WTC11 (cell line): ENCODE measurements around the gene ARPC3. TPM values are rescaled to one million over a fixed set of nuclear protein-coding genes. Genes with fewer than 3 reads are reported as not detected.

ENCODE experiments used
- ATAC-seq: fragments of 200-7000 bp; cut with Tn5 transposase; 2 replicates; pipeline ENCODE4 v1.10.0; 2021; ENCODE audit warnings: mild to moderate bottlenecking, moderate library complexity
- CTCF ChIA-PET: fragments of 300-600 bp; sonication (Branson Sonifier 250); formaldehyde crosslinking; loops from one replicate; lab custom pipeline; 2021; ENCODE audit warnings: antibody characterized with exemption; lab: Charles Lee
- POLR2A ChIA-PET: fragments of 350-600 bp; sonication (Branson Sonifier 250); formaldehyde crosslinking; loops from one replicate; lab custom pipeline; 2021; ENCODE audit warnings: antibody characterized with exemption; lab: Charles Lee
- DNase-seq: peaks from one replicate; pipeline ENCODE4 v3.0.0; 2021; ENCODE audit warnings: low spot score
- H3K27ac Mint-ChIP-seq: 2 replicates; pipeline ENCODE4 v1.8.0; 2021; ENCODE audit warnings: mixed read lengths
- H3K27me3 Mint-ChIP-seq: 2 replicates; pipeline ENCODE4 v1.8.0; 2021; ENCODE audit warnings: low read depth, mild to moderate bottlenecking, moderate library complexity, mixed read lengths
- H3K36me3 Mint-ChIP-seq: 2 replicates; pipeline ENCODE4 v1.8.0; 2021; ENCODE audit warnings: mixed read lengths
- H3K4me1 Mint-ChIP-seq: 2 replicates; pipeline ENCODE4 v1.8.0; 2022; ENCODE audit warnings: mixed read lengths
- H3K4me3 Mint-ChIP-seq: 2 replicates; pipeline ENCODE4 v1.8.0; 2021; ENCODE audit warnings: mild to moderate bottlenecking, moderate library complexity, mixed read lengths
- H3K9me3 Mint-ChIP-seq: 2 replicates; pipeline ENCODE4 v1.8.0; 2021; ENCODE audit warnings: mixed read lengths
- CBFB ChIP-seq: sonication (generic); formaldehyde crosslinking; IDR thresholded peaks from 2 replicates; pipeline ENCODE4 v1.8.1; 2022; ENCODE audit warnings: mild to moderate bottlenecking, low read depth, missing genetic modification reagents
- EMX1 ChIP-seq: fragments of 250-450 bp; sonication (Bioruptor Pico); IDR thresholded peaks from 2 replicates; pipeline ENCODE4 v1.8.0; 2021; ENCODE audit warnings: mild to moderate bottlenecking
- FOXJ3 ChIP-seq: sonication (generic); formaldehyde crosslinking; IDR thresholded peaks from 2 replicates; pipeline ENCODE4 v1.9.0; 2021; ENCODE audit warnings: missing genetic modification reagents, mild to moderate bottlenecking, borderline replicate concordance
- FOXP1 ChIP-seq: sonication (generic); formaldehyde crosslinking; IDR thresholded peaks from 2 replicates; pipeline ENCODE4 v1.8.0; 2022; ENCODE audit warnings: missing genetic modification reagents, mild to moderate bottlenecking, moderate library complexity, borderline replicate concordance
- HMGA2 ChIP-seq: fragments of 250-450 bp; sonication (Bioruptor Pico); IDR thresholded peaks from 2 replicates; pipeline ENCODE4 v1.4.0; 2021; ENCODE audit warnings: mild to moderate bottlenecking, moderate library complexity
- JAZF1 ChIP-seq: fragments of 250-450 bp; sonication (Bioruptor Pico); IDR thresholded peaks from 2 replicates; pipeline ENCODE4 v1.9.0; 2021; ENCODE audit warnings: moderate library complexity, mild to moderate bottlenecking, inconsistent platforms
- JUN ChIP-seq: sonication (generic); formaldehyde crosslinking; IDR thresholded peaks from 2 replicates; pipeline ENCODE4 v1.8.0; 2023; ENCODE audit warnings: mild to moderate bottlenecking, missing genetic modification reagents
- MXD4 ChIP-seq: fragments of 250-450 bp; sonication (Bioruptor Pico); IDR thresholded peaks from 2 replicates; pipeline ENCODE4 v1.8.0; 2021; ENCODE audit warnings: mild to moderate bottlenecking, moderate library complexity, borderline replicate concordance
- SOX15 ChIP-seq: fragments of 250-450 bp; sonication (Bioruptor Pico); IDR thresholded peaks from 2 replicates; pipeline ENCODE4 v1.9.0; 2021; ENCODE audit warnings: mild to moderate bottlenecking
- TEAD4 ChIP-seq: sonication (generic); formaldehyde crosslinking; IDR thresholded peaks from 2 replicates; pipeline ENCODE4 v1.8.0; 2022; ENCODE audit warnings: mild to moderate bottlenecking, missing genetic modification reagents
- ZNF138 ChIP-seq: sonication (generic); formaldehyde crosslinking; conservative IDR thresholded peaks from 2 replicates; pipeline ENCODE4 v1.8.1; 2022; ENCODE audit warnings: mild to moderate bottlenecking, moderate library complexity, missing genetic modification reagents
- ZNF263 ChIP-seq: sonication (generic); formaldehyde crosslinking; IDR thresholded peaks from 2 replicates; pipeline ENCODE4 v1.8.1; 2022; ENCODE audit warnings: low read depth, mild to moderate bottlenecking, moderate library complexity, missing genetic modification reagents
- total RNA-seq: library from RNA; stranded (reverse); gene quantifications from 3 replicates; pipeline ENCODE4 v1.2.3, GENCODE V29; 2021
- TF ChIP-seq, protein P1 (sequence below): sonication (generic); formaldehyde crosslinking; IDR thresholded peaks from 2 replicates; pipeline ENCODE4 v1.8.0; 2022; ENCODE audit warnings: mild to moderate bottlenecking, missing genetic modification reagents
- TF ChIP-seq, protein P2 (sequence below): fragments of 250-450 bp; sonication (Bioruptor Pico); IDR thresholded peaks from 2 replicates; pipeline ENCODE4 v1.9.0; 2021; ENCODE audit warnings: mild to moderate bottlenecking
- TF ChIP-seq, protein P3 (sequence below): sonication (generic); formaldehyde crosslinking; IDR thresholded peaks from 2 replicates; pipeline ENCODE4 v1.8.1; 2023; ENCODE audit warnings: mild to moderate bottlenecking, missing genetic modification reagents
- TF ChIP-seq, protein P4 (sequence below): sonication (generic); formaldehyde crosslinking; IDR thresholded peaks from 2 replicates; pipeline ENCODE4 v1.8.1; 2022; ENCODE audit warnings: missing genetic modification reagents, borderline replicate concordance
- TF ChIP-seq, protein P5 (sequence below): sonication (generic); formaldehyde crosslinking; IDR thresholded peaks from 2 replicates; pipeline ENCODE4 v1.8.0; 2023; ENCODE audit warnings: missing genetic modification reagents, mild to moderate bottlenecking, borderline replicate concordance
- TF ChIP-seq, protein P6 (sequence below): sonication (generic); formaldehyde crosslinking; conservative IDR thresholded peaks from 2 replicates; pipeline ENCODE4 v1.8.1; 2023; ENCODE audit warnings: mild to moderate bottlenecking, low read depth, missing genetic modification reagents, moderate library complexity
- TF ChIP-seq, protein P7 (sequence below): fragments of 200-600 bp; IDR thresholded peaks from 2 replicates; pipeline ENCODE4 v1.8.0; 2022; ENCODE audit warnings: antibody characterized with exemption

ARPC3 gene
- total RNA-seq, 1 experiment from 2014 or later, result 149 TPM

DNA sequence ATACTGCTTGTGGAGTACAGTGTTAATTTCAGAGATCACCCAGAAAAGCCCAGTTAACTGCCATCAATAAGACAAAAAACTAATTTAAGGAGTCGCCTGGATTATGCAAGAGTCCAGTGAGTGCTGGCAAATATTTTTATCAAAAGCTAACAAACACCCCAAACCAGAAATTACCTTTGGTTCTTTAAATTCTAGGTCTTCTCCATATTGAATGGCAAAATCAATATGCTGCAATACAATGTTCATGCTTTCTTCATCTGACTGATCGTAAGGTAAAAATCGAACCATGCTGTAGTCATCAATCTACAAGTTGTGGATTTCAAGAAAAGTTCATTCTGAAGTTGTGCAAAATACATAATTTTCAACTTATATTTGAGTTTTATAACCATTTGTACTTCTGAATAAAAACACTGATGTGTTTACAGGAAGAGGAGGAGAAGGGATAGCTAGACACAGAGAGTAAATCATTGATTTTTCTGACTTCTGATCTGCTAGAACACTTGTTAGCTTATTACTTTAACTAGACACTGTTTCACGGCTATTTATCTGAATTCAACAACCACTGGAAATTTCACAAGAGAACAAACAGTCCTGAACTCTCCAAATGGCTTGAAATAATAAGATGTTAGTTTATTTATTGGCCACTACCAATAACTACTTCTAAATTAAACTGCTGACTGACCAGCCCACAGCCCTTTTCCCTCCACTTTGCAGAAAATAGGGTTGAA, 3.6 kb upstream of the ARPC3 start (continued):
- TF ChIP-seq, protein P1, sequence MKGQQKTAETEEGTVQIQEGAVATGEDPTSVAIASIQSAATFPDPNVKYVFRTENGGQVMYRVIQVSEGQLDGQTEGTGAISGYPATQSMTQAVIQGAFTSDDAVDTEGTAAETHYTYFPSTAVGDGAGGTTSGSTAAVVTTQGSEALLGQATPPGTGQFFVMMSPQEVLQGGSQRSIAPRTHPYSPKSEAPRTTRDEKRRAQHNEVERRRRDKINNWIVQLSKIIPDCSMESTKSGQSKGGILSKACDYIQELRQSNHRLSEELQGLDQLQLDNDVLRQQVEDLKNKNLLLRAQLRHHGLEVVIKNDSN (CRISPR knock-in tag), result no peak
- TF ChIP-seq, protein P2, sequence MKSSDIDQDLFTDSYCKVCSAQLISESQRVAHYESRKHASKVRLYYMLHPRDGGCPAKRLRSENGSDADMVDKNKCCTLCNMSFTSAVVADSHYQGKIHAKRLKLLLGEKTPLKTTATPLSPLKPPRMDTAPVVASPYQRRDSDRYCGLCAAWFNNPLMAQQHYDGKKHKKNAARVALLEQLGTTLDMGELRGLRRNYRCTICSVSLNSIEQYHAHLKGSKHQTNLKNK, result no peak
- TF ChIP-seq JAZF1 (no peak), FOXP1 (CRISPR knock-in tag) (no peak), TEAD4 (CRISPR knock-in tag) (no peak), FOXJ3 (CRISPR knock-in tag) (no peak), SOX15 (CRISPR knock-in tag) (no peak), CBFB (no peak), HMGA2 (CRISPR knock-in tag) (no peak)

DNA sequence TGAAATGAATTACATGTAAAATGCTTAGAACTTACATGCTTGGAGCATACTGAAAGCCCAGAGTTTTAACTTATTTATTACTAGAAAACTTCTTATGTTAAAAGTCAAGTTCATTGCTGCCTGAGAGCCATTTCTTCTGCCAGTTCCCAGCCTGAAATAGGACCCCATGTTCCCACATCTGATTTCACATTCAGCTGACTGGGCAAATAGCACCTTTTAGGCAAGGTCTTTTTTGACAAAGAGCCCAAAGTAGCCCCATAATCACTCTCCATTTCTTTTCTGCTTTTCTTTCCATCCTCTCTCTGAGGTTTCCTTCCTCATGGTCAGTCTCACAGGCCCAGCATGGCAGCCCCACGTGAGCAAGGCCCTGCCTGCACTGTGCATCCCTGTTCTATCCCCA, 1.1 kb upstream of the ARPC3 start:
- ChIA-PET CTCF (interaction anchor here (1.4 to 4.2 kb wide), 4 partner anchors 20 to 150 kb away, joined by 4 to 61 read pairs (median 30); no protein-coding TSS in a partner anchor), POLR2A (no interaction called here)
- no peak overlapping the region for H3K4me3 Mint-ChIP-seq
- H3K9me3 Mint-ChIP-seq, result no peaks in the 10 kb centered on the region
- H3K27ac Mint-ChIP-seq, result no peak overlapping the region
- H3K4me1 Mint-ChIP-seq, result peaks cover 7% of the 10 kb centered on the region; the same call in 1 of the 2 replicates
- DNase-seq, result no peak
- H3K27me3 Mint-ChIP-seq, result no peaks in the 10 kb centered on the region; the same call in 1 of the 2 replicates
- peaks cover 28% of the 10 kb centered on the region for H3K36me3 Mint-ChIP-seq
- ATAC-seq, result no peak
- TF ChIP-seq MXD4 (CRISPR knock-in tag) (no peak), EMX1 (CRISPR knock-in tag) (no peak), TEAD4 (CRISPR knock-in tag) (no peak), JUN (CRISPR knock-in tag) (no peak), ZNF263 (CRISPR knock-in tag) (no peak), ZNF138 (CRISPR knock-in tag) (no peak), HMGA2 (CRISPR knock-in tag) (no peak), CBFB (no peak)
- TF ChIP-seq, protein P3, sequence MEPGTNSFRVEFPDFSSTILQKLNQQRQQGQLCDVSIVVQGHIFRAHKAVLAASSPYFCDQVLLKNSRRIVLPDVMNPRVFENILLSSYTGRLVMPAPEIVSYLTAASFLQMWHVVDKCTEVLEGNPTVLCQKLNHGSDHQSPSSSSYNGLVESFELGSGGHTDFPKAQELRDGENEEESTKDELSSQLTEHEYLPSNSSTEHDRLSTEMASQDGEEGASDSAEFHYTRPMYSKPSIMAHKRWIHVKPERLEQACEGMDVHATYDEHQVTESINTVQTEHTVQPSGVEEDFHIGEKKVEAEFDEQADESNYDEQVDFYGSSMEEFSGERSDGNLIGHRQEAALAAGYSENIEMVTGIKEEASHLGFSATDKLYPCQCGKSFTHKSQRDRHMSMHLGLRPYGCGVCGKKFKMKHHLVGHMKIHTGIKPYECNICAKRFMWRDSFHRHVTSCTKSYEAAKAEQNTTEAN (CRISPR knock-in tag), result no peak
- TF ChIP-seq, protein P4, sequence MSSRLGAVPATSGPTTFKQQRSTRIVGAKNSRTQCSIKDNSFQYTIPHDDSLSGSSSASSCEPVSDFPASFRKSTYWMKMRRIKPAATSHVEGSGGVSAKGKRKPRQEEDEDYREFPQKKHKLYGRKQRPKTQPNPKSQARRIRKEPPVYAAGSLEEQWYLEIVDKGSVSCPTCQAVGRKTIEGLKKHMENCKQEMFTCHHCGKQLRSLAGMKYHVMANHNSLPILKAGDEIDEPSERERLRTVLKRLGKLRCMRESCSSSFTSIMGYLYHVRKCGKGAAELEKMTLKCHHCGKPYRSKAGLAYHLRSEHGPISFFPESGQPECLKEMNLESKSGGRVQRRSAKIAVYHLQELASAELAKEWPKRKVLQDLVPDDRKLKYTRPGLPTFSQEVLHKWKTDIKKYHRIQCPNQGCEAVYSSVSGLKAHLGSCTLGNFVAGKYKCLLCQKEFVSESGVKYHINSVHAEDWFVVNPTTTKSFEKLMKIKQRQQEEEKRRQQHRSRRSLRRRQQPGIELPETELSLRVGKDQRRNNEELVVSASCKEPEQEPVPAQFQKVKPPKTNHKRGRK, result no peak
- TF ChIP-seq, protein P5, sequence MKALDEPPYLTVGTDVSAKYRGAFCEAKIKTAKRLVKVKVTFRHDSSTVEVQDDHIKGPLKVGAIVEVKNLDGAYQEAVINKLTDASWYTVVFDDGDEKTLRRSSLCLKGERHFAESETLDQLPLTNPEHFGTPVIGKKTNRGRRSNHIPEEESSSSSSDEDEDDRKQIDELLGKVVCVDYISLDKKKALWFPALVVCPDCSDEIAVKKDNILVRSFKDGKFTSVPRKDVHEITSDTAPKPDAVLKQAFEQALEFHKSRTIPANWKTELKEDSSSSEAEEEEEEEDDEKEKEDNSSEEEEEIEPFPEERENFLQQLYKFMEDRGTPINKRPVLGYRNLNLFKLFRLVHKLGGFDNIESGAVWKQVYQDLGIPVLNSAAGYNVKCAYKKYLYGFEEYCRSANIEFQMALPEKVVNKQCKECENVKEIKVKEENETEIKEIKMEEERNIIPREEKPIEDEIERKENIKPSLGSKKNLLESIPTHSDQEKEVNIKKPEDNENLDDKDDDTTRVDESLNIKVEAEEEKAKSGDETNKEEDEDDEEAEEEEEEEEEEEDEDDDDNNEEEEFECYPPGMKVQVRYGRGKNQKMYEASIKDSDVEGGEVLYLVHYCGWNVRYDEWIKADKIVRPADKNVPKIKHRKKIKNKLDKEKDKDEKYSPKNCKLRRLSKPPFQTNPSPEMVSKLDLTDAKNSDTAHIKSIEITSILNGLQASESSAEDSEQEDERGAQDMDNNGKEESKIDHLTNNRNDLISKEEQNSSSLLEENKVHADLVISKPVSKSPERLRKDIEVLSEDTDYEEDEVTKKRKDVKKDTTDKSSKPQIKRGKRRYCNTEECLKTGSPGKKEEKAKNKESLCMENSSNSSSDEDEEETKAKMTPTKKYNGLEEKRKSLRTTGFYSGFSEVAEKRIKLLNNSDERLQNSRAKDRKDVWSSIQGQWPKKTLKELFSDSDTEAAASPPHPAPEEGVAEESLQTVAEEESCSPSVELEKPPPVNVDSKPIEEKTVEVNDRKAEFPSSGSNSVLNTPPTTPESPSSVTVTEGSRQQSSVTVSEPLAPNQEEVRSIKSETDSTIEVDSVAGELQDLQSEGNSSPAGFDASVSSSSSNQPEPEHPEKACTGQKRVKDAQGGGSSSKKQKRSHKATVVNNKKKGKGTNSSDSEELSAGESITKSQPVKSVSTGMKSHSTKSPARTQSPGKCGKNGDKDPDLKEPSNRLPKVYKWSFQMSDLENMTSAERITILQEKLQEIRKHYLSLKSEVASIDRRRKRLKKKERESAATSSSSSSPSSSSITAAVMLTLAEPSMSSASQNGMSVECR (CRISPR knock-in tag), result no peak
- TF ChIP-seq, protein P6, sequence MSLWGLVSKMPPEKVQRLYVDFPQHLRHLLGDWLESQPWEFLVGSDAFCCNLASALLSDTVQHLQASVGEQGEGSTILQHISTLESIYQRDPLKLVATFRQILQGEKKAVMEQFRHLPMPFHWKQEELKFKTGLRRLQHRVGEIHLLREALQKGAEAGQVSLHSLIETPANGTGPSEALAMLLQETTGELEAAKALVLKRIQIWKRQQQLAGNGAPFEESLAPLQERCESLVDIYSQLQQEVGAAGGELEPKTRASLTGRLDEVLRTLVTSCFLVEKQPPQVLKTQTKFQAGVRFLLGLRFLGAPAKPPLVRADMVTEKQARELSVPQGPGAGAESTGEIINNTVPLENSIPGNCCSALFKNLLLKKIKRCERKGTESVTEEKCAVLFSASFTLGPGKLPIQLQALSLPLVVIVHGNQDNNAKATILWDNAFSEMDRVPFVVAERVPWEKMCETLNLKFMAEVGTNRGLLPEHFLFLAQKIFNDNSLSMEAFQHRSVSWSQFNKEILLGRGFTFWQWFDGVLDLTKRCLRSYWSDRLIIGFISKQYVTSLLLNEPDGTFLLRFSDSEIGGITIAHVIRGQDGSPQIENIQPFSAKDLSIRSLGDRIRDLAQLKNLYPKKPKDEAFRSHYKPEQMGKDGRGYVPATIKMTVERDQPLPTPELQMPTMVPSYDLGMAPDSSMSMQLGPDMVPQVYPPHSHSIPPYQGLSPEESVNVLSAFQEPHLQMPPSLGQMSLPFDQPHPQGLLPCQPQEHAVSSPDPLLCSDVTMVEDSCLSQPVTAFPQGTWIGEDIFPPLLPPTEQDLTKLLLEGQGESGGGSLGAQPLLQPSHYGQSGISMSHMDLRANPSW (CRISPR knock-in tag), result no peak
- TF ChIP-seq, protein P7, sequence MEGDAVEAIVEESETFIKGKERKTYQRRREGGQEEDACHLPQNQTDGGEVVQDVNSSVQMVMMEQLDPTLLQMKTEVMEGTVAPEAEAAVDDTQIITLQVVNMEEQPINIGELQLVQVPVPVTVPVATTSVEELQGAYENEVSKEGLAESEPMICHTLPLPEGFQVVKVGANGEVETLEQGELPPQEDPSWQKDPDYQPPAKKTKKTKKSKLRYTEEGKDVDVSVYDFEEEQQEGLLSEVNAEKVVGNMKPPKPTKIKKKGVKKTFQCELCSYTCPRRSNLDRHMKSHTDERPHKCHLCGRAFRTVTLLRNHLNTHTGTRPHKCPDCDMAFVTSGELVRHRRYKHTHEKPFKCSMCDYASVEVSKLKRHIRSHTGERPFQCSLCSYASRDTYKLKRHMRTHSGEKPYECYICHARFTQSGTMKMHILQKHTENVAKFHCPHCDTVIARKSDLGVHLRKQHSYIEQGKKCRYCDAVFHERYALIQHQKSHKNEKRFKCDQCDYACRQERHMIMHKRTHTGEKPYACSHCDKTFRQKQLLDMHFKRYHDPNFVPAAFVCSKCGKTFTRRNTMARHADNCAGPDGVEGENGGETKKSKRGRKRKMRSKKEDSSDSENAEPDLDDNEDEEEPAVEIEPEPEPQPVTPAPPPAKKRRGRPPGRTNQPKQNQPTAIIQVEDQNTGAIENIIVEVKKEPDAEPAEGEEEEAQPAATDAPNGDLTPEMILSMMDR, result no peak
